A673 (cell line): ENCODE data around the gene TRIM50. TPM values are rescaled to one million over a fixed set of nuclear protein-coding genes. Genes with fewer than 3 reads are reported as not detected.
"Not testable (repeated sequence)": the region's sequence is repeated elsewhere in the genome, so short reads cannot be mapped to it uniquely, and the experiment has no call there.

Experiments used
- BruUV-seq: library from RNA; stranded (reverse); fragments of 400-500 nt; replicated peaks from 2 replicates; lab custom pipeline; 2021; lab: Mats Ljungman, UMichigan
- CTCF ChIA-PET: fragments of 300-600 bp; sonication (Branson Sonifier 250); formaldehyde crosslinking; loops from one replicate; lab custom pipeline; 2022; ENCODE audit warnings: antibody characterized with exemption; lab: Charles Lee
- POLR2A ChIA-PET: fragments of 300-600 bp; sonication (Branson Sonifier 250); formaldehyde crosslinking; loops from one replicate; lab custom pipeline; 2022; ENCODE audit warnings: antibody characterized with exemption; ENCODE audit not compliant: low non-redundant PET; lab: Charles Lee
- DNase-seq: peaks from one replicate; pipeline ENCODE4 v3.0.0-alpha.2; 2015; ENCODE audit warnings: low spot score
- H3K27ac ChIP-seq: fragments of 200-600 bp; sonication (generic); 2 replicates; pipeline ENCODE4 v1.5.1; 2016; ENCODE audit warnings: mixed run types, low read depth, mild to moderate bottlenecking, mixed read lengths, antibody characterized with exemption, low read length; ENCODE audit not compliant: poor library complexity, severe bottlenecking
- H3K27me3 ChIP-seq: fragments of 200-600 bp; sonication (generic); replicated peaks from 2 replicates; pipeline ENCODE4 v1.6.1; 2017; ENCODE audit warnings: mixed run types, low read depth, mild to moderate bottlenecking, mixed read lengths, antibody characterized with exemption, low read length; ENCODE audit not compliant: insufficient read depth, poor library complexity
- H3K36me3 ChIP-seq: fragments of 200-600 bp; sonication (generic); 2 replicates; pipeline ENCODE4 v1.6.1; 2016; ENCODE audit warnings: mixed run types, mild to moderate bottlenecking, mixed read lengths, antibody characterized with exemption, low read length; ENCODE audit not compliant: insufficient read depth, poor library complexity, severe bottlenecking
- H3K4me1 ChIP-seq: fragments of 200-600 bp; sonication (generic); 2 replicates; pipeline ENCODE4 v1.6.1; 2017; ENCODE audit warnings: mixed run types, mild to moderate bottlenecking, mixed read lengths, antibody characterized with exemption, low read length; ENCODE audit not compliant: insufficient read depth, poor library complexity, severe bottlenecking
- H3K4me3 ChIP-seq: fragments of 200-600 bp; sonication (generic); 2 replicates; pipeline ENCODE4 v1.5.1; 2016; ENCODE audit warnings: low read depth, mixed run types, mild to moderate bottlenecking, mixed read lengths, low read length; ENCODE audit not compliant: poor library complexity, severe bottlenecking
- H3K9me3 ChIP-seq: fragments of 200-600 bp; sonication (generic); 2 replicates; pipeline ENCODE4 v1.6.1; 2016; ENCODE audit warnings: mixed run types, low read depth, mild to moderate bottlenecking, mixed read lengths, antibody characterized with exemption, low read length; ENCODE audit not compliant: poor library complexity, severe bottlenecking
- CTCF ChIP-seq: fragments of 300-800, 200-600 bp; sonication (generic); conservative IDR thresholded peaks from 2 replicates; pipeline ENCODE4 v1.5.1; 2017; ENCODE audit warnings: low read depth, mild to moderate bottlenecking, antibody characterized with exemption, low read length, moderate library complexity, mixed read lengths
- EZH2 ChIP-seq: fragments of 200-600 bp; sonication (generic); IDR thresholded peaks from 2 replicates; pipeline ENCODE4 v1.6.1; 2017; ENCODE audit warnings: borderline replicate concordance, low read depth, mild to moderate bottlenecking, mixed read lengths, antibody characterized with exemption, low read length; ENCODE audit not compliant: poor library complexity, severe bottlenecking
- intact Hi-C: fragments of 100-400 bp; cut with micrococcal nuclease; formaldehyde crosslinking; loops from one replicate; pipeline ENCODE4 v1.10.0; 2022; ENCODE audit not compliant: unreplicated experiment
- total RNA-seq: library from RNA; stranded (reverse); gene quantifications from 2 replicates; pipeline ENCODE4 v1.2.3, GENCODE V29; 2021

Gene TRIM50
- total RNA-seq, 1 experiment from 2014 or later = not detected

GRCh38 chr7:73366127-73366526 is 38.2 kb upstream of the TRIM50 start:
- POLR2A ChIA-PET = no interaction called here
- H3K36me3 ChIP-seq = no peaks in the 10 kb centered on the region
- TF ChIP-seq CTCF (no peak), EZH2 (no peak)
- BruUV-seq = no TSS peak
- CTCF ChIA-PET = no interaction called here
- no peaks in the 10 kb centered on the region for H3K27me3 ChIP-seq
- no peaks in the 10 kb centered on the region for H3K9me3 ChIP-seq
- no peak for DNase-seq
- intact Hi-C loops = no loop called here
- H3K4me3 ChIP-seq = no peak overlapping the region
- peaks cover 7% of the 10 kb centered on the region for H3K4me1 ChIP-seq
- H3K27ac ChIP-seq = no peak overlapping the region

- DNase-seq = peak; percentile 29
- intact Hi-C loops = no loop called here
- no peak overlapping the region for H3K4me3 ChIP-seq
- no peaks in the 10 kb centered on the region for H3K9me3 ChIP-seq
- TF ChIP-seq CTCF (no peak), EZH2 (no peak)
- H3K4me1 ChIP-seq = peaks cover 7% of the 10 kb centered on the region
- H3K36me3 ChIP-seq = no peaks in the 10 kb centered on the region
- POLR2A ChIA-PET = no interaction called here
- CTCF ChIA-PET = no interaction called here
- no TSS peak for BruUV-seq
- no peak overlapping the region for H3K27ac ChIP-seq
- no peaks in the 10 kb centered on the region for H3K27me3 ChIP-seq
Measured at GRCh38 chr7:73364006-73364728, 36.3 kb upstream of the TRIM50 start.

GRCh38 chr7:73363225-73364005 is 35.5 kb upstream of the TRIM50 start:
- intact Hi-C loops = no loop called here
- no peaks in the 10 kb centered on the region for H3K9me3 ChIP-seq
- H3K27ac ChIP-seq = no peak overlapping the region
- no TSS peak for BruUV-seq
- H3K27me3 ChIP-seq = no peaks in the 10 kb centered on the region
- TF ChIP-seq CTCF (no peak), EZH2 (no peak)
- no peaks in the 10 kb centered on the region for H3K36me3 ChIP-seq
- POLR2A ChIA-PET = no interaction called here
- no peak for DNase-seq
- no peak overlapping the region for H3K4me3 ChIP-seq
- CTCF ChIA-PET = no interaction called here
- peaks cover 9% of the 10 kb centered on the region for H3K4me1 ChIP-seq

- intact Hi-C loops, H3K36me3 ChIP-seq, BruUV-seq, DNase-seq, H3K27me3 ChIP-seq, CTCF ChIA-PET, H3K4me3 ChIP-seq, POLR2A ChIA-PET, H3K9me3 ChIP-seq, H3K27ac ChIP-seq: not testable (repeated sequence)
- H3K4me1 ChIP-seq = peaks cover 15% of the 10 kb centered on the region
Measured at GRCh38 chr7:73360590-73360989, 32.7 kb upstream of the TRIM50 start.
